ENCODE data around the gene TENM3.

Gene TENM3

DNA sequence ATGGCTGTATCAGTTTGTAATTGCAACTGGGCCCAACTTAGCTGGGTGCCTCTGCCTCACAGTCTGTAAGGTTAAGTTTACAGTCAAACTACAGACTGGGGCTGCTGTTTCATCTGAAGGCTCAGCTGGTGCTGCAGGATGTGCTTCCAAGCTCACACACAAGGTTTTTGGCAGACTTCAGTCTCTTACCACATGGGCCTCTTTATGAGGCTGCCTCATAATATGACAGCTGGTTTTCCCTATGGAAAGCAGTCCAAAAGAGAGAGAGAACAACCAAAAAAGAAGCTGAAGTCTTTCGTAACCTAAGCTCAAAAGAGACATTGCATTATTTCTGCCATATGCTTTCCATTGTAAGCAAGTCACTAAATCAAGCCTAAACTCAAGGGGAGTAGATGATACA lies 402.3 kb downstream of the TENM3 start:
- DNase-seq, result no peak

- no peak for DNase-seq
These were observed 404.6 kb downstream of the TENM3 start for GRCh38 chr4:182647646-182648300.

- DNase-seq, result no peak
These were observed 405.6 kb downstream of the TENM3 start for GRCh38 chr4:182648766-182649165.

DNA sequence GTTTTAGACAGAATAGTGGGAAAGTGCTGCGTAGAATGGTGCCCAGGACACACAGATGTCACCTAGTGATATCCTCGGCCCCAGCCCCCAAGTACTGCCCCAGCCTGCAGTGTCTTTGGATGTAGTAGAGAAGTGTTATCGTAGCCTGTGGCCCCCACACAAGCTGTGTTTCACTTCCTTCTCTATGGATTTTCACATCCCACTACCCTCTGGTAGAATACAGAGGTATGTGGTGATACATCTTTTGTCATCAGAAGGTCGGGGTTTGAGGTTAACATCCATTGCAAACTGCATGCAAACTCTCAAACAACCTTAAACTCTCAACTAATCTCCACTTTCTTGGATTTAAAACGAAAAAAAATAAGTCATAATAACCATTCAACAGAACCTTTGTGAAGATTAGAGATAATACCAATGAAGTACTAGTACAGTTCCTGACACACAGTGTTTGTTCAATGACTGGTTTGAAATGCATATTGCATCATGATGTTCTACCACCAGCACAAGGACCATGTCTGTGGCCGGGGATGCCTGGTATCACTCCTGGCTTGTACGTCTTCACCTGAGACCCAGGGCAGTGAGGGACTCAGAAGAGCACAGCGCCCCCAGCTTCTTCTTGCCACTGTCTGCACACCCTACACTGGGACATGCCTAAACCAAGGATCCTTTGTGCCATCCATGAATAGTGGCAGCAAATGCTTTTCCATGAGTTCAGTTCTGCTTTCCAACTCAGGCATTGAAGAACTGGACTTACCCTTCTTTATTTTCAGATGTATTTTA lies 406.7 kb downstream of the TENM3 start:
- no peak for DNase-seq

- DNase-seq, result no peak
These were observed 410.4 kb downstream of the TENM3 start for GRCh38 chr4:182653596-182653995.

DNA sequence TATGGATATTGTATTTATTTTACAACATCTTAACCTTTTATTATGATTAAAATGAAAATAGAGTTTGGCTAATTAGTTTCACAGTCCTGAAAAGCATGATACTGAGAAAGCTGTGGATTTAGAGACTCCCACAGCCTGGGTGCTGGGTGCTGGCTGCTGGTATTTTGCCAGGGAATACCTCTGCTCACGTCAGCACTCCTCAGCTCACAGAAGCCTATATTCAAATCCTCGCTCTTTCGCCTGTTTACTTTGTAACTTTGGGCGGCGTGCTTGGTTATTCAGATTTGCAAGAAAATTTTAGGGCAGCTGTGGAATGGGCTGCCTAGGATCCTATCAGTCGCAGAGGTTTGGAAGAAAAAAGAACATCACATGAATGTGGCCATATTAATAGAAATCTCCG lies 412.1 kb downstream of the TENM3 start:
- no peak for DNase-seq

DNA sequence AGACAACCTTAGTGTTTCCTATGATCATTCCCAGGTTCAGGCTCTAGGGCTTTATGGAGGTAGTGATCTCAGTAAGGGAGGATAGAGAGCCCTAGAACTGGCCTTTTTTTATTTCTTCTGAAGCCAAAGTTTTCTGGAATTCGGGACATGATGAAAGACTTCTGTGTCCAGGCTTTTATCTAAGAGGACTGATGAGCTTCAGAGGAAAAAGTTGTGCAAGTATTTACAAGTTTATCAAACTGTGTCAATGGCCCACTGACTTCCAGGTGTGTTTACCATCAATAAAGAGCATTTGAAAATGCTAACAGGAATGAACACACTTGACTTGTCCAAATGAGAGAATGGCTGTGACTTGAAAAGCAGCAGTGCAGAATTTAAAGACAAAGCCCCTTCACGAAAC lies 419.3 kb downstream of the TENM3 start:
- DNase-seq, result no peak

DNA sequence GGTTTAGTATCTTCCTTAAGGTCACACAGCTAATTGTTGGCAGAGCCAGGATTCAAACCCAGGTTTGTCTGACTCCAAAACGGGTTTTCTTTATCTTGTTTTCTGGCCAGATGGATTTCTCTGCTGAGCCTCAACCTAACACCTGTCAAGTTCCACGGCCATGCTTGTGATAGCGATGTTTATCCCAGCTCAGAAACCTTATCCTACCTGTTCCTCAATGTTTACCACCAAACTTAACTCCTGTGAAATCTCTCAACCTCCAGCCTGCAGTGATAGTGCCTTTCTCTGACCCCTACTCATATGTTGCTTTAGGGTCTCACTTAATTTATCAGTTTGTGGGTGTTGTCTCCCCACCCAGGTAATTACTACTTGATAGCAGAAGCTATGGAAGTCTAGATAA lies 428.0 kb downstream of the TENM3 start:
- no peak for DNase-seq

DNA sequence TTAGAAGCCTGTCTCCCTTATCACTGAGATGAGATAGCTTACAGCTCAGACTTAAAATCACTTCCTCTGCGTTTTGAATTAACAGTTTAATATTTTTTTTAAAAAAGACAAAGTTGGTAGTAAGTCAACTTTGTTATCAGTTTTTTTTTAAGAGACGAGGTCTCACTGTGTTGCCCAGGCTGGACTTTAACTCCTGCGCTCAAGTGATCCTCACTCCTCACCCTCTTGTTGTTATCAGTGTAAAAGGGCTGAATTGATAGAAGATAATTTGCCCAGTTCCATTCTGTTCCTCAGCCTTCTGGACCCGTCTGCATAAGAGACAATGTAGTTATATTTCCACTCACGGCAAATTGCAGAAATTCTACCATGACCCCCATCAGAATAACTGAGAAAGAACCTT lies 428.5 kb downstream of the TENM3 start:
- DNase-seq, result no peak

DNA sequence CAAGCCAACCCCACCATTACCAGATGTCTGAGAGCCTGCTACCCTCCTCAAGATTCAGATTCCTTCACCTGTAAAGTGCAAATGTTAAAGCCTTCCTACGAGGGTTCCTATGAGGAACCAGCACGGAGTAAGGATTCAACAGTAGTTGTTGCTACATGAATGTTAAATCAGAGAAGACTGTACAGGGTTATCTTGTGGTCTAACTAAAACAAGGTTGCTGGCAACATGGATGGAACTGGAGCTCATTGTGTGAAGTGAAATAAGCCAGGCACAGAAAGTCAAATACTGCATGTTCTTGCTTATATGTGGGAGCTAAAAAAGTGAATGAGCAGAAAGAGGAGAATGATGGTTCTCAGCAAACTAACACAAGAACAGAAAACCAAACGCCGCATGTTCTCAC lies 435.4 kb downstream of the TENM3 start:
- DNase-seq, result no peak

- DNase-seq, result no peak
These were observed 436.3 kb downstream of the TENM3 start for GRCh38 chr4:182679533-182679932.

- DNase-seq, result no peak
These were observed 437.0 kb downstream of the TENM3 start for GRCh38 chr4:182680234-182680653.

DNA sequence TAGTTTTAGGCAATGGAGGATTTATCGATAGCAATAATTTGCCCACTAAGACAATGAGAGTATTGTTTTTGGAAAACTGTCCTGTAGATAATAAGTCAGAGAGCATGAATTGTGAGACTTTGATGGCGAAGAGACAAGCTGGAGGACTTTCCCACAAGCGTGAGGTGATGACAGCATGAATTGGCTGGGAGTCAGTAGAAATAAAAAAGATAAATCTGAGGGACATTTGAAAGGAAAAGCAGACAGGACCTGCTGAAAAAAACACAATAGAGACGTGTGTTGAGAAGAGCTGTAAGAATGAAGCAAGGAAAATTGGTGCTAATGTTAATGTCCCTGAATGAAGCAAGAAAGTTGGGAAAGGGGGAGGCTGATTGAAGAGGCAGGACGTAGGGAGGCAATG lies 440.5 kb downstream of the TENM3 start:
- DNase-seq, result no peak

DNA sequence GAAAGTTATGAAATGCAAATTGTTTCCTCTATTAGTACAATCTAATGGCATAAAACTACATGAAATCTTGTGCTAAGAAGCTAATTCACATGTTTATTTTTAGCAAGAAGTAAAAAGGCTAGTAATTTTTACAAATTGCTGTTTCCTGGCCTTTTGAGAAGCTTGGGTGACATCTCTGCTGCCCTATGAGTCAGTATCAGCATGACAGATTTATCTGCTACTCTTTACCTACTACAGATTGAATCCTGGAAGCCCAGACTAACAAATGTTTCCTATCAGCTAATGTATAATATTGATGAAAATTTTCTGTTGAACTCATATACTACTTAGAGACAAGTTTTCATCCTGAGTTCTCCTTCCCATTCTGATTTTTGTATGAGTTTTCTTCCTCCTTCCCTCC lies 441.6 kb downstream of the TENM3 start:
- DNase-seq, result no peak

GRCh38 chr4:182688081-182688480 lies 444.9 kb downstream of the TENM3 start:
- no peak for DNase-seq

DNA sequence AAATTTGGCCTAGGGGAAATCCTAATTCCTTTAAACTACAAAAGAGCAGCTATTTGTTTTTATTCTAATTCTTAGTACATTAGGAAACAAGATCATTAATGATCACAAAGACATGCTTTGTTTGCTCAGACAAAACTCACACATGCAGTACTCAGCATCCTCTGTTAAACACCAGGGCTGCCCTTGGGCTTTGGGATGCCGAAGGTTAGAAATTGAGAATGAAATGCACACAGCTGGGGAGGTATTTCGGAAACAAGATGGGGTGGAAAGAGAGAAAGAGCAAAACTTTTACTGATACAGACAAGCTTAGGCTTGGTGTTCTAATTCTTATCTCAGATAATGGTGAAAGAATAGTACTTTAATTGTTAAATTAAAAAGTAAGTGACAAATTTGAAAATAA lies 451.3 kb downstream of the TENM3 start:
- no peak for DNase-seq

DNA sequence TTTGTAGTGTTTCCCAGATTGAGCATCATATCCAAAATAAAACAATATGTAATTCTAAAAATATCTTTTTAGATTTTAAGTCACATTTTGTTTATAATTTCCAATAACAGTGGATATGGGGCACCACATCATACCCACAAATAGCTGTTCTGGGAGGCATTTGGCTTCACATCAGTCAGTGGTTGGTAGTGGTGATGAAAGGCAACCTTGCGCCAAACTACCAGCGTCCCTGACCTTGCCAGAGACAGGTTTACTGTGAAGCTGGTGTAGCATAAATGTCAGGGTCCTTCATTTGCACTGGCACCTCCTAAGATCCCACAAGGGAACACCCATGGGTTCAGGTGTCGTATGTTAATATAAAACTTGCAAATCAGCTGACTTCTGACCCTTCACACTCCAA lies 451.8 kb downstream of the TENM3 start:
- no peak for DNase-seq

DNA sequence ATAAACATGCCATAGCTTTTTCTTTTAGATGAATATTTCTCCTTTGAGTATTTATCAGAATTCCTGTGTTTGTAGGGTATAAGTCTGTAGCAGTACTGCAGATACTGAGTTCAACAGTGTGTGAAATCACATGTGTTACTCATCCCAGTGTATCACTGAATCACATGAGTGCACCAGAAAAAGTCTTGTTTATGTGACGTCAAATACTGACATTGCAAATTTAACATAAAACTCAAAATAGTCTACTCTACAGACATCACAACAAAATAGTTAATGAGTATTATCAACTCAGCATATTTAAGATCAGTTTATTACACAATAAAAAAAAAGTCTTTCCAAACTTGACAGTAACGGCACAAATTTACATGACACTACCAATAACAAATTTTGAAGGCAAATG lies 452.6 kb downstream of the TENM3 start:
- no peak for DNase-seq

- DNase-seq, result no peak
These were observed 453.9 kb downstream of the TENM3 start for GRCh38 chr4:182697094-182697493.

DNA sequence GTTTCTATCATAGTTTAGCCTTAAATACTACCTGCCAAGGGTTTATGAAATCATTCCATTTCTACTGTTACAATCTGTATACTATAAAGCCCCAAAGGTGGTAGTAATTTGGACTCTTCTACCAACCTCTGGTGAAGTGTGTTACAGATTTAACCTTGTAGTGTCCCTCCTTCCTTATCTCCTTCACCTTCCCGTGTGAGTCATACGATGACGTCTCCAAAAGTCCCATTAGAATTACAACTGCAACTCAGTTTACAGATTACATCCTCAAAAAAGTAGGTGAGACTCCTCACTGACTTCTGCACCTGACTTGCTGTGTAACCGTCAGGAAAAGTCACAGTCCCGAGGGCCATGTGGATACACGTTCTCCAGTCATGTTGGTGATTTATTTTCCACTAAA lies 455.0 kb downstream of the TENM3 start:
- DNase-seq, result no peak

GRCh38 chr4:182699201-182699600 lies 456.0 kb downstream of the TENM3 start:
- no peak for DNase-seq

GRCh38 chr4:182699795-182700194 lies 456.6 kb downstream of the TENM3 start:
- DNase-seq, result no peak

DNA sequence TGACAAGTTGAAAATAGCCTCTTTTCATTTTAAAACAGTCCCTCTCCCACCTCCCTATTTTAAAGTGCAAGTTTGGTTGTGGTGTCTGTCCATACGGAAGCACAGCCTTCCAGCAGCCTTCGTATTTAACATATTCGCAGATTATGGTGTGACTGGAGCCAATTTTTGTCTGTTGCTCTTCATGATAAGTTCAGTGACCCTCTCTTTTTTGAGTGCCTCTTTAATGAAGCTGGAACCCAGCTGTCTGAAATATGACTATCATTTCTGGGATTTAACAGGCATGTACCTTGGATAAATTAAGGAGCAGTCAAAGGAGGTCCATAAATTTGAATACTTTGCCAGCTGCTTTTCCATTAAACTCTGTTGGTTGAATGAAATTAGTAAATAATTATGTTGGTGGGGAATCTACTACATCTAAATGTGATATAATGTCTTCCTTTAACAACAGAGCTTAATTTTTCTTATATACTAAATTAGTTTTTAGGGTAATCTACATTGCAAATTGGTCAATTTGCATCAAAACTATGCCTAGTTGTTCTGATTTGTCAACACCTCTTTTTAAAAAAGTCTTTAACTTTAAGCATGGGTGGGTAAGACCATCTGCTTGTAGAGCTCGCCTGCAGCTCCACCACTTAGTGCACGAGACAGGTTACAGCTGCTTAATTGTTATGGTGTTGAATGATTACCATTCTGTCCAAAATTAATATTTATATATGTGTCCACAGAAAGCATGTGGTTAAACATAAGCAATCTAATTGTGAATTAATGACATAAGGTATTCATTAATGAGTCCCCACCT lies 457.4 kb downstream of the TENM3 start:
- no peak for DNase-seq

GRCh38 chr4:182704077-182704476 lies 460.9 kb downstream of the TENM3 start:
- DNase-seq, result no peak

Data from GF-D8 (cell line).